Stimulated activated naive B cell treated with anti-CD40 and anti-IgM and Interleukin-4, amounts not matched to agents 10 μg/mL and 1 μg/mL and 100 μg/mL, for 72 hours (primary cell): ENCODE measurements around the gene SORCS1.

Source experiments
- ATAC-seq, 2 donors: fragments of 150-1000 bp; cut with Tn5 transposase; replicated peaks; 2 replicates each; pipeline ENCODE4 v1.10.0; 2021; ENCODE audit warnings: moderate library complexity in 1 of 2
- DNase-seq: peaks from one replicate; pipeline ENCODE4 v3.0.0; 2021
- H3K27ac Mint-ChIP-seq: one replicate; pipeline ENCODE4 v1.8.0; 2022; ENCODE audit warnings: mild to moderate bottlenecking, mixed read lengths
- H3K27me3 Mint-ChIP-seq, 2 donors: one replicate each; pipeline ENCODE4 v1.8.0; 2022; ENCODE audit warnings: mixed read lengths in 2 of 2
- H3K36me3 Mint-ChIP-seq, 2 donors: one replicate each; pipeline ENCODE4 v1.8.0; 2022; ENCODE audit warnings: mixed read lengths in 2 of 2, mild to moderate bottlenecking in 1 of 2
- H3K4me1 Mint-ChIP-seq, 2 donors: one replicate each; pipeline ENCODE4 v1.8.0; 2022; ENCODE audit warnings: mixed read lengths in 2 of 2, mild to moderate bottlenecking in 1 of 2
- H3K4me3 Mint-ChIP-seq, 2 donors: one replicate each; pipeline ENCODE4 v1.8.0; 2022; ENCODE audit warnings: mild to moderate bottlenecking in 2 of 2, mixed read lengths in 2 of 2, moderate library complexity in 1 of 2
- H3K9me3 Mint-ChIP-seq, 2 donors: one replicate each; pipeline ENCODE4 v1.8.0; 2022; ENCODE audit warnings: mixed read lengths in 2 of 2, mild to moderate bottlenecking in 1 of 2

The SORCS1 gene

DNA sequence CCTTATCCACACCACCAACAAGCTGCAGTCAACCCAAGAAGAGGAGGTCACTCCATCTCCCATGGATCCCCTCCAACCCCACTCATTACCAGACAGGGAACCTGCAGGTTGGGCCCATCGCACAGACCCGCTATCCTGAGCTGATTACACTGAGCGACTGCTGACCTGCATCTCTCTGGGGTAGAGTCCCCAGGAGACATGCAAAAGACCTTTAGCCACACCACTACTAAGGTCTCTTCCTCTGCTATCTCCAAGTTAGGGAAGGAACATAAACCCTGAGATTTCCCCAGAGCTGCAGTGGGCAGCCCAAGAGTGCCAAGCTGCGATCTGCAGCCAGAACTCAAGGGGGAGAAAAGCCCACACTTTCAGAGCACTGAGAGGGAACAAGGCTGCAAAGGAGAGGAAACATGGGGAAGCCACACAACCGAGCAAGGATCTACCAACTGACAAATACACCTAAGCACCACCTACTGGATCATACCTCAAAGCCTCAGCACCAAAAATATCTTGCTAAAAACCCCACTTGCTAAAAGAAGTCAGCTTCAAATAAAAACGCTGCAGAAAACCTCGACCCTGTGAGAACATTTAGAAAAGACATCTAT, 298.2 kb downstream of the SORCS1 start:
- no peak for DNase-seq
- no peak overlapping the region for H3K27ac Mint-ChIP-seq
- H3K27me3 Mint-ChIP-seq, result no peaks in the 10 kb centered on the region
- peaks cover 0 to 5% of the 10 kb centered on the region in 2 donors for H3K4me1 Mint-ChIP-seq
- H3K36me3 Mint-ChIP-seq, result peaks cover 0 to 2% of the 10 kb centered on the region in 2 donors
- no peak overlapping the region for H3K4me3 Mint-ChIP-seq
- peak in 1 of 2 donors; percentile 34 for ATAC-seq
- H3K9me3 Mint-ChIP-seq, result peaks cover 2 to 8% of the 10 kb centered on the region in 2 donors

DNA sequence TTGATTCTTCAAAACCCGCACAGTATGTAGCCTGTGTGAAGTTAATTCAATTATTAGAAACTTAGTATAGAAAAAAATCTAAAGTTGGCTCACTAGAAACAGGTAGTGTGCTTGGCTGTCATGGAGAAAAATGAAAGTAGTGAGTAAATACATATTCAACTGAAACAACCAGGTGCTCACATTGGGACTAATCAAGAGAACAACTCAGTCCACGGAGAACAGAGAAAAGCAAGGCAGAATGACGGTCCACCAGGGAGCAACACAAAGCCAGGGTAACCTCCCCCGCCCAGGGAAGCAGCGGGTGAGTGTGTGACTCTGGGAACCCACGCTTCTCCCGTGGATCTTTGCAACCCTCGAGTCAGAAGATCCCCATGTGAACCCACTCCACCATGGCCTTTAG, 300.5 kb downstream of the SORCS1 start:
- DNase-seq (no peak), ATAC-seq (no peak)
- H3K36me3 Mint-ChIP-seq, result peaks cover 0 to 2% of the 10 kb centered on the region in 2 donors
- no peak overlapping the region for H3K27ac Mint-ChIP-seq
- peaks cover 0 to 5% of the 10 kb centered on the region in 2 donors for H3K4me1 Mint-ChIP-seq
- H3K4me3 Mint-ChIP-seq, result no peak overlapping the region
- peaks cover 0 to 4% of the 10 kb centered on the region in 2 donors for H3K9me3 Mint-ChIP-seq
- no peaks in the 10 kb centered on the region for H3K27me3 Mint-ChIP-seq

DNA sequence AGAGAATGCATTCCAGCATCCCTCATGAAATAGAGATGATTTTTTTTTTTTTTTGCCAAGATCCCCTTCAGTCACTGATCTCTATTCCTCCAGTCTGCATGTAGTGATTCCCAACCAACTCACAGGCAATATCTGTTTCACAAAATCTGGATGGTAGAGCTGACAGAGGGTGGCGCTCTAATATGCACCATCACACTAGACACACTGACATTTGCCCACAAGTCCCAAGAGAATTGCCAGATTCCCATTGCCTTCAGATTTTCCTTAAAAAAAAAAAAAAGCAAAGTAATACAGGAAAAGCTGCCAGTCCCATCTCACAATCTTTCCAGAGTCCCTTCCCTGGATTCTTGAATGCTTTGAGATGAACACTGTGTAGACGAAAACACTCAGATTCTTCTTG, 301.0 kb downstream of the SORCS1 start:
- Mint-ChIP-seq H3K27ac (no peak overlapping the region), H3K4me1 (peaks cover 0 to 5% of the 10 kb centered on the region in 2 donors), H3K9me3 (peaks cover 0 to 4% of the 10 kb centered on the region in 2 donors), H3K4me3 (no peak overlapping the region), H3K27me3 (no peaks in the 10 kb centered on the region), H3K36me3 (peaks cover 0 to 2% of the 10 kb centered on the region in 2 donors)
- DNase-seq (no peak), ATAC-seq (no peak)

DNA sequence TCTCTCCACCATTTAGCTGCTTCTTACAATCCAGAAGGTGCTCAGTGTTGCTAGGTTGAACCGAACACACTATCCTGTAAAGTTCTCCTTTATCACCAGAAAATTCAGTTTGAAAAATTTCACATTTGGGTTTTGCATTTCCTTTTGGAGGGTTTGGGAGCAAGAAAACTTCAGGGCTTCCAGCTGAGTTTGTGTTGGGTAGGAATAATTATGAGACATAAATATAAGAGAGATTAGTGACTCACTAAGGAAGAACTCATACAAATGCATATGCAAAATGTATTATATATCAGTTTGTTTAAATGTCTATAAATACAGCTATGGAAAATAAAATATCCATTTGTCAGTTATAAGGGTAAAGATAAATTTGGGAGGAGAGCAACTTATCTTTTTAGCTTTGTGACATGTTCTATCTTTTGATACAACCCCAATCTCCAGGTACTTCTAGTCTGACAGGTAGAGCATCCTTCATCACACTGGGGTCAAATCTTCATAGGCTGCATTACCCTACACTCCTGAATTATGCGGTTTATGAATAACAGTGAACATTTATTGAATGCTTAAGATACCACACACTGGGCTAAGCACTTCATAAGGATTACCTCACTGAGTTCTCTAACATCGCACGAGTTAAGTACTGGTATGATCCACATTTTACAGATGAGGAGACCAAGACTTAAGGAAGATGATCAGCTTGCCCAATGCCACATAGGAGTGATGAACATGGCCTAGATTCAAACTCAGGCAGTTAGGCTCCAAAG, 304.4 kb downstream of the SORCS1 start:
- Mint-ChIP-seq H3K36me3 (peaks cover 0 to 2% of the 10 kb centered on the region in 2 donors), H3K9me3 (peaks cover 3 to 7% of the 10 kb centered on the region in 2 donors), H3K4me1 (no peaks in the 10 kb centered on the region), H3K4me3 (no peak overlapping the region), H3K27ac (no peak overlapping the region), H3K27me3 (no peaks in the 10 kb centered on the region)
- ATAC-seq, result no peak
- DNase-seq, result no peak

DNA sequence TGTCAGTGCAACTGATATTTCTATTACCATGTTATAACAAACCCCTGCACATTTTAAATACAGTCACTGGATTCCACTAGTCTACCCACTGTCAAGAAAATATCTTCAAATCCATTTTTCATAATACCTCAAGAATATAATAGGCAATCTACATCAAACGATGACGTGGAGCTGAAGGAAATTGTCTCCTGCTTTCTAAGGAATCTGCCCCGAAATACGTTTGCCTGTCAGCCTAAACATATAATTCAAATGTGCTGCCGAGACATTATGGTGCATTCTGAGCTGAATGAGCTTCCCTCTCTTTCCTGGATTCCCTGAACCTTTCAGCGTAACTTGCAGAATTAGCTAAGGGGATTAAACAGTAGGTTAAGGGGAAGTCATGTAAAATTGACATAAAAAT, 306.8 kb downstream of the SORCS1 start:
- no peak for DNase-seq
- Mint-ChIP-seq H3K36me3 (peaks cover 0 to 2% of the 10 kb centered on the region in 2 donors), H3K4me3 (no peak overlapping the region), H3K4me1 (no peaks in the 10 kb centered on the region), H3K9me3 (peaks cover 3 to 11% of the 10 kb centered on the region in 2 donors), H3K27ac (no peak overlapping the region), H3K27me3 (no peaks in the 10 kb centered on the region)
- no peak for ATAC-seq

DNA sequence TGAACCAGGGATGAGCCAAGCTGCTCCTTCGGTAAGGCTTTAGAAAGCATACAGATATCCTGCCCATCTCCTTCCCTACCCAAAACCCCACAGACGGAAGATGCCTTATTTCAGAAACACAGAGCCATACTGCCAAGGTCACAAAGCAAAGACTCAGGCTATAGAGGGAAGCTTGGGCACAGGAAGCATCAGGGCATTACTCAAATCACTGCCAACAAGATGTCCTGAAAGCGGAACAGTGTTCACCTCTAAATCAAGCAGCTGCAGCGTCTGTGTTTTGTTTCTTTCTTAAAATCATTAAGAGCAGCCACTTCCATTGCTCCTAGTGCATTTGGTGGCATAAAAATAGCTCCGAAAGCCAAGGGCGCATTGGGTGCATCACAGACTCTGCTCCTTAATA, 307.3 kb downstream of the SORCS1 start:
- no peaks in the 10 kb centered on the region for H3K4me1 Mint-ChIP-seq
- H3K27ac Mint-ChIP-seq, result no peak overlapping the region
- peaks cover 0 to 2% of the 10 kb centered on the region in 2 donors for H3K36me3 Mint-ChIP-seq
- ATAC-seq (no peak), DNase-seq (no peak)
- peaks cover 3 to 11% of the 10 kb centered on the region in 2 donors for H3K9me3 Mint-ChIP-seq
- no peak overlapping the region for H3K4me3 Mint-ChIP-seq
- no peaks in the 10 kb centered on the region for H3K27me3 Mint-ChIP-seq

DNA sequence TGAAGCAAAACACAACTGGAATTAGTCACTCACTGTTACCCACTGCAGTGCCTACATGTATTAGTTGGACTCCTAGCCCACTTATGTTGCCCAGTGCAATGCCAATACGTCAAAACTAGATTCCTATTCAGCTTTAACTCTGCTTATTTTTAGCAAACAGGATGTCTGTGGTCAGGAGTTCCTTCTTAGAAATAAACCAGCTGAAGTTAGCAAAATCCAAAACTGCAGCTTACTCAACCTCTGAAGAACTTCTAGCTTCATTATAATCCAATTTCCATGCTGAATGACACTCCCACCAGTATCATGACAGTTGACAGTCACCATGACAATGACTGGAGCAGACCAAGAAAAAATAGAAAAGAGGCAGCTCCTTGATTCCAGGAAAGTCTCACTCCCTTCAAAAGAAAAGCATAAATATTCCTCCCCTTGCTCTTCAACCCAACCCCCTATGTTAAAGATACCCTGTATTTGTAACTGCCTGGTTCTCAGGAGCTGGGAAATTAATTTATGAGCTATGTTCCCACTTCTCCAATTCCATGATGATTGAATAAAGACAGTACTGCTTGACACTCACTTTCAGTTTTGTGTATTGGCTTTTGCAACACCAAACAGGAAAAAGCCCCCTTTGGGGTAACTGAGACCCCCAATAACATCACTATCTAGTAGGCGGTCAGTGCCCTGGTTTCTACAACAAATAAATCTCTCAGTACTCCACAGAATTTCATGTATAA, 327.4 kb downstream of the SORCS1 start:
- peaks cover 6 to 7% of the 10 kb centered on the region in 2 donors for H3K4me1 Mint-ChIP-seq
- H3K27me3 Mint-ChIP-seq, result no peaks in the 10 kb centered on the region
- H3K36me3 Mint-ChIP-seq, result no peaks in the 10 kb centered on the region
- DNase-seq (peak; percentile 13), ATAC-seq (peak; percentile 94 to 97)
- no peak overlapping the region for H3K27ac Mint-ChIP-seq
- H3K9me3 Mint-ChIP-seq, result no peaks in the 10 kb centered on the region
- no peak overlapping the region for H3K4me3 Mint-ChIP-seq

DNA sequence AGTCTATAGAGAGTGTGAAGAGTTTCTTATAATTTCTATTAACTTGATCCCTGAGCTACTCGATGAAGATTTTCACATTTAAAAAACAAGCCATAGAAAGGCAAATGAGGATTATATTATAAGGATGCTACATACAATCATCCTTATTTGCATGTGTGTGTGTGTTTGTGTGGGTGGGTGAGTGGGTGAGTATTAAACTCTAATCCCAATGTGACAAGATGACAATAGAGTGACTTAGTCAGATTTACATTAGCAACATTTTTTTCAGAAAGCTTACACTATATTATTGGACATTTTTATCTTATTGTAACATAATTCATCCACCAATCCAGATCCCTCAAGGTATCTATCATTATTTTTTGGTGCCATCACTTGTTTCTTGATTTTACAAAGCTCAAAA, 331.7 kb downstream of the SORCS1 start:
- DNase-seq, result no peak
- no peak for ATAC-seq
- Mint-ChIP-seq H3K27ac (peak overlapping the region; percentile 20), H3K4me3 (no peak overlapping the region), H3K4me1 (peaks cover 6 to 7% of the 10 kb centered on the region in 2 donors), H3K27me3 (no peaks in the 10 kb centered on the region), H3K36me3 (no peaks in the 10 kb centered on the region), H3K9me3 (no peaks in the 10 kb centered on the region)

DNA sequence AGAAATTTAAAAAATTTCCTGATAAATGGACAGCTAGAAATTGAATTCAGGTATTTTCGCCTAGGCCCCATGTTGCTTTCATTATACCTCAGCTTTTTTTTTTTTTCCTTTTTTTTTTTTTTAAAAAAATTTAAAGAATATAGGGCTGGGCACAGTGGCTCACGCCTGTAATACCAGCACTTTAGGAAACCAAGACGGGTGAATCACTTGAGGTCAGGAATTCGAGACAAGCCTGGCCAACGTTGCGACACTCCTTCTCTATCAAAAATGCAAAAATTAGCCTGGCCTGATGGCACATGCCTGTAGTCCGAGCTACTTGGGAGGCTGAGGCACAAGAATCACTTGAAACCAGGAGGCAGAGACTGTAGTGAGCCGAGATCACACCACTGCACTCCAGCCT, 334.0 kb downstream of the SORCS1 start:
- no peak overlapping the region for H3K4me3 Mint-ChIP-seq
- H3K4me1 Mint-ChIP-seq, result no peaks in the 10 kb centered on the region
- DNase-seq (no peak), ATAC-seq (no peak)
- no peaks in the 10 kb centered on the region for H3K27me3 Mint-ChIP-seq
- no peaks in the 10 kb centered on the region for H3K9me3 Mint-ChIP-seq
- H3K36me3 Mint-ChIP-seq, result no peaks in the 10 kb centered on the region
- H3K27ac Mint-ChIP-seq, result no peak overlapping the region

DNA sequence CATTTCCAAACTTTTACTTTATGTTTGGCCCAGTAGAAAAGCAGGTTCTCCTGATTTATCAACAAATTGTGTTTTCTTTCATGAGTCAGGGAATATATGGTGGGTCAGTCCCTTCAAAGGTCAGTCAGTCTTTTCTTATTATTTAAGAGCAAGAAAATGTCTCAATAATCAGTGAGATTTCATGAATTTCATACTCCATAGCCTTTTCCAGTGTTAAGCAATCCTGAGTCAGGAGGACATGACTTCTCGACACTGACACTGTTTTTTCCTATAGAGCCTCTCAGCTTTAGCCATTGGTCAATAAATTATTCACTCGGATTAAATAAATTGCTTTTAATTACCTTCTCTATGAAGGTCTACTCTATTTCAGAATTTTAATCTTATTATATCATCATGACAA, 334.5 kb downstream of the SORCS1 start:
- Mint-ChIP-seq H3K4me1 (no peaks in the 10 kb centered on the region), H3K36me3 (no peaks in the 10 kb centered on the region), H3K4me3 (no peak overlapping the region), H3K27ac (no peak overlapping the region), H3K27me3 (no peaks in the 10 kb centered on the region), H3K9me3 (no peaks in the 10 kb centered on the region)
- ATAC-seq, result no peak
- DNase-seq, result no peak

DNA sequence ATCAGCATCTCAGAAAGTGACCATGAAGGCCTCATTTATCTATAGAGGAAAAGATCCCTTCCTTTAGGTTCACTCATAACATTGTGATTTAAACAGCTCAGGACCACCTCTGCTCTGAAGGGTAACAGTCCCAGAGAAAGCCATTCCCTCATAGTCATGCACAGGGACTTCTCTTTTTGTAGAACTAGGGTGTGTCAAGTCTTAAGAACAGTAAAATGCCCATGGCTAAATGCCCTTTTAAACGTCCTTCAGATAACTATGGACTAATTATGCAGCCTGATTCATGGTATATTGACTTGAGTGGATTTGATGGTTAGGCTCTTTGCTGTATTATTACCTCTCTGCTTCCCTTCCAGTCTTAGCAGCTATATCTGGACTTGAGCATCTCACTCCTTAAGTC, 337.8 kb downstream of the SORCS1 start:
- no peak for DNase-seq
- H3K27ac Mint-ChIP-seq, result no peak overlapping the region
- no peak overlapping the region for H3K4me3 Mint-ChIP-seq
- H3K27me3 Mint-ChIP-seq, result no peaks in the 10 kb centered on the region
- H3K9me3 Mint-ChIP-seq, result no peaks in the 10 kb centered on the region
- no peaks in the 10 kb centered on the region for H3K4me1 Mint-ChIP-seq
- ATAC-seq, result no peak
- H3K36me3 Mint-ChIP-seq, result no peaks in the 10 kb centered on the region

DNA sequence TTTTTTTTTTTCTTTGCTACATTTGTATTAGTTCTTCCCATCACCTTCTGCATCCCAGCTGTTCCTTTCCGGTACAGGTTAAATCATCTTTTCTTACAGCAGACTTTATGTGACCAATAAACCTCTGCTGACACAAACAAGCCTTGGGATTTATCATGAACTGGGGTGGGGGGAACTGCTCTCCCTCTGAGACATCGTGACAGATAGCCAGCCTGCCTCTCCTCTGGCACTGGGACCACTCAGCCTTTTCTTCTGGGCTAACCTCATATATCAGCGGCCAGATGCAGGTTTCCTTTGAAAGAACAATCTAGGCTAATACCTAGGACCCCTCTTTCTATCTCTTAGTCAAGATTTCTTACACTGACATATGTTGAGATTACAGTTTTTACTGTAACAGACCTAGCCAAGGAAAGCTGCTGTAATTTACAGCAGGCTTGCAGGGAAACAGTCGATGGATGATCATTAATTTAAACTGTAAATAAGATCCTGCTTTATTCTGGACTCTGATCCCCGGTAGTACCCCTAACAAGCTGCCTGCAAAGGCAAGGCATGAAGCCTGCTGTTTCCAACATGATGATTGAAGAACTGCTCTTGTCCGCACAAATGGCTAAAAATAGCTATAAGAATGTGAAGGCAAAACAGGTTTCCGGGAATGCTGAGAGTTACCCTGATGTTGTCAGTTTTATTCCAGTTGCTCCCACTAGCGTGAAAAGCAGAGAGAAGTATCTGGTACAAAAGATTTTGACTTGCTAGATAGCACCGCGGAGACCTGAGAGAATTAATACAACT, 338.7 kb downstream of the SORCS1 start:
- no peak for DNase-seq
- no peaks in the 10 kb centered on the region for H3K36me3 Mint-ChIP-seq
- no peak overlapping the region for H3K27ac Mint-ChIP-seq
- H3K4me1 Mint-ChIP-seq, result peaks cover 0 to 1% of the 10 kb centered on the region in 2 donors
- no peaks in the 10 kb centered on the region for H3K9me3 Mint-ChIP-seq
- no peaks in the 10 kb centered on the region for H3K27me3 Mint-ChIP-seq
- ATAC-seq, result no peak
- H3K4me3 Mint-ChIP-seq, result no peak overlapping the region

DNA sequence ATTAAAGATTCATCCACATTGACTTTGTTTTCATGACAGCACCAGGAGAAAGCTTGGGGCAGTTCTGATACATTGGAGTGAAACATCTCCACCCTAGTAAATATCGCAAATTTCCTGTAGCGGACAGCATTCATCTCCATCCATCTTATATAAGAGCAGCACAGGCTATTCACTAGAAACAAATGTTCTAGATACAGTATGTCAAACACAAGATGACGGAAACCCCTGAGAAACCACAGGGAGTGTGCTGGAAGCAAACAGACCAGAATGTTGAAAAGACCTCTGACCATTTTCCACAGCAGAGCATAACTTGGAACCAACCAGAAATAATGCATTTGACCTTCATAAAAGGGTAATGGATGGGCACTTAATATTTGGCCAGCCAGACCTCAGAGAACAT, 343.9 kb downstream of the SORCS1 start:
- Mint-ChIP-seq H3K27ac (no peak overlapping the region), H3K27me3 (no peaks in the 10 kb centered on the region), H3K9me3 (no peaks in the 10 kb centered on the region), H3K4me3 (no peak overlapping the region), H3K4me1 (peaks cover 5 to 18% of the 10 kb centered on the region in 2 donors), H3K36me3 (no peaks in the 10 kb centered on the region)
- DNase-seq, result no peak
- peak; percentile 33 to 63 for ATAC-seq

DNA sequence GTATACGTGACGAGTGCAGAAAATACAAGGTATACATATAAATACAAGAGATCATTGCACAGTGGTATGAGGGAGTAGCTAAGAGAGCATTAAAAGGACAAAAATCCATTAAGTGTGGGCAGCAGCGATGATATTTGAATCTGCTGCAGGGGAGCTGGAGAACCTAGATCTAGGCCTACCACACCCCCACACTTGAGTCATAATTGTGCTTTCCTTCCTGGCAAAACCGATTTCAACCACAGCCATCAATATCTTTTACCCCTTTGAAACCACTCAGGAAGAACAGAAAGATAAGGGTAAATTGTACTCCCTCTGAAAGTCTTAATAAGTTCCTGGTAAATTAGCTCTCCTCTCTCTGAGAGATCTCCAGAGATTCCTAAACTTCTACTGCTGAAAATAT, 345.0 kb downstream of the SORCS1 start:
- Mint-ChIP-seq H3K9me3 (no peaks in the 10 kb centered on the region), H3K4me1 (peaks cover 5 to 21% of the 10 kb centered on the region in 2 donors), H3K4me3 (no peak overlapping the region), H3K36me3 (no peaks in the 10 kb centered on the region), H3K27ac (no peak overlapping the region), H3K27me3 (no peaks in the 10 kb centered on the region)
- DNase-seq, result no peak
- peak in 1 of 2 donors; percentile 3 for ATAC-seq
